Suppressor macrophage (primary cell): ENCODE results near the gene WDR64.

ENCODE experiments used
- DNase-seq, 4 experiments: peaks; one replicate each; pipeline ENCODE4 v3.0.0-alpha.2; 2020 to 2022

WDR64 gene

GRCh38 chr1:241738284-241739078 lies 86.4 kb downstream of the WDR64 start:
- DNase-seq, result no peak

GRCh38 chr1:241742084-241742483 lies 90.0 kb downstream of the WDR64 start:
- no peak for DNase-seq

- no peak for DNase-seq
Measured at GRCh38 chr1:241744591-241744990, 92.5 kb downstream of the WDR64 start.

GRCh38 chr1:241747992-241748391 lies 95.9 kb downstream of the WDR64 start:
- DNase-seq, result no peak

GRCh38 chr1:241749041-241749944 lies 97.2 kb downstream of the WDR64 start:
- no peak for DNase-seq

GRCh38 chr1:241749945-241750695 lies 98.0 kb downstream of the WDR64 start:
- DNase-seq, result no peak

- DNase-seq, result no peak
Measured at GRCh38 chr1:241751524-241751923, 99.4 kb downstream of the WDR64 start.

- no peak for DNase-seq
Measured at GRCh38 chr1:241762713-241763339, 110.7 kb downstream of the WDR64 start.

- DNase-seq, result no peak
Measured at GRCh38 chr1:241765390-241765789, 113.3 kb downstream of the WDR64 start.

- no peak for DNase-seq
Measured at GRCh38 chr1:241767737-241768136, 115.7 kb downstream of the WDR64 start.

GRCh38 chr1:241770115-241770514 lies 118.0 kb downstream of the WDR64 start:
- no peak for DNase-seq

GRCh38 chr1:241771117-241771516 lies 119.0 kb downstream of the WDR64 start:
- DNase-seq, result no peak

- no peak for DNase-seq
Measured at GRCh38 chr1:241772932-241773500, 120.9 kb downstream of the WDR64 start.

- DNase-seq, result no peak
Measured at GRCh38 chr1:241773991-241774390, 121.9 kb downstream of the WDR64 start.

- DNase-seq, result no peak
Measured at GRCh38 chr1:241775021-241775420, 122.9 kb downstream of the WDR64 start.

GRCh38 chr1:241776911-241777310 lies 124.8 kb downstream of the WDR64 start:
- no peak for DNase-seq

- no peak for DNase-seq
Measured at GRCh38 chr1:241778117-241778516, 126.0 kb downstream of the WDR64 start.

- no peak for DNase-seq
Measured at GRCh38 chr1:241779897-241780296, 127.8 kb downstream of the WDR64 start.

GRCh38 chr1:241782396-241782795 lies 130.3 kb downstream of the WDR64 start:
- DNase-seq, result no peak

- DNase-seq, result no peak
Measured at GRCh38 chr1:241787691-241788090, 135.6 kb downstream of the WDR64 start.

GRCh38 chr1:241789061-241789460 lies 137.0 kb downstream of the WDR64 start:
- DNase-seq, result no peak

GRCh38 chr1:241799416-241799815 lies 147.3 kb downstream of the WDR64 start:
- DNase-seq, result no peak
